K562 (cell line): ENCODE measurements around the gene RCOR1.

Source experiments
- BHLHE40 ChIP-seq: IDR thresholded peaks from 2 replicates; pipeline ENCODE4 v1.6.1; 2011; ENCODE audit warnings: low read length, improper control_type of control experiment
- CTCF ChIP-seq, 3 experiments: IDR thresholded peaks in 2 of 3; conservative IDR thresholded peaks in 1 of 3; 2 replicates each; pipeline ENCODE4 v1.5.1; 2011 to 2012; ENCODE audit warnings: low read length in 3 of 3, mild to moderate bottlenecking in 3 of 3, control low read depth in 2 of 3, improper control_type of control experiment in 1 of 3, inconsistent platforms in 1 of 3, low read depth in 1 of 3, mixed read lengths in 1 of 3, moderate library complexity in 1 of 3; ENCODE audit not compliant: insufficient read depth in 2 of 3
- EP300 ChIP-seq: IDR thresholded peaks from 2 replicates; pipeline ENCODE4 v1.6.1; 2012; ENCODE audit warnings: low read length, improper control_type of control experiment
- GATA2 ChIP-seq: sonication (generic); formaldehyde crosslinking; IDR thresholded peaks from 2 replicates; pipeline ENCODE4 v1.4.0; 2020; ENCODE audit warnings: mild to moderate bottlenecking, missing genetic modification reagents
- GTF2A2 ChIP-seq: IDR thresholded peaks from 2 replicates; pipeline ENCODE4 v1.6.1; 2016; ENCODE audit warnings: mild to moderate bottlenecking, missing genetic modification characterization, missing compliant biosample characterization
- HDAC2 ChIP-seq: fragments of 450-650 bp; IDR thresholded peaks from 2 replicates; pipeline ENCODE4 v1.6.1; 2016; ENCODE audit warnings: mild to moderate bottlenecking
- JUN ChIP-seq, 2 experiments: sonication (generic) in 1 of 2; formaldehyde crosslinking in 1 of 2; IDR thresholded peaks; 2 replicates each; pipeline versions ENCODE4 v1.6.1 to v1.8.0; 2012 to 2022; ENCODE audit warnings: borderline replicate concordance in 2 of 2, mild to moderate bottlenecking in 2 of 2, improper control_type of control experiment in 1 of 2, low read depth in 1 of 2, low read length in 1 of 2, missing genetic modification reagents in 1 of 2
- KAT2B ChIP-seq: IDR thresholded peaks from one replicate; pipeline ENCODE4 v1.6.1; 2012; ENCODE audit warnings: low read depth, mild to moderate bottlenecking, control low read depth, inconsistent platforms, low read length, moderate library complexity
- MAFK ChIP-seq: IDR thresholded peaks from 2 replicates; pipeline ENCODE4 v1.6.1; 2011; ENCODE audit warnings: low read length, improper control_type of control experiment
- NFIC ChIP-seq: fragments of 450-650 bp; IDR thresholded peaks from 2 replicates; pipeline ENCODE4 v1.6.1; 2017; ENCODE audit warnings: mild to moderate bottlenecking, inconsistent platforms
- RBM39 ChIP-seq: fragments of 200-400 bp; formaldehyde crosslinking; optimal IDR thresholded peaks from 2 replicates; pipeline ENCODE3; 2018; ENCODE audit warnings: low read depth, low read length
- TEAD4 ChIP-seq, 2 experiments: sonication (generic) in 1 of 2; formaldehyde crosslinking in 1 of 2; IDR thresholded peaks; 2 replicates each; pipeline versions ENCODE4 v1.6.1 to v1.8.0; 2012 to 2022; ENCODE audit warnings: borderline replicate concordance in 1 of 2, inconsistent platforms in 1 of 2, low read length in 1 of 2, mild to moderate bottlenecking in 1 of 2, missing genetic modification reagents in 1 of 2
- YBX1 ChIP-seq: fragments of 450-650 bp; IDR thresholded peaks from 2 replicates; pipeline ENCODE4 v1.7.1; 2016; ENCODE audit warnings: mild to moderate bottlenecking
- ZFP30 ChIP-seq: fragments of 250-450 bp; sonication (Bioruptor Pico); IDR thresholded peaks from 2 replicates; pipeline ENCODE4 v1.8.0; 2022; ENCODE audit warnings: moderate library complexity, mild to moderate bottlenecking, inconsistent platforms, borderline replicate concordance

DNA sequence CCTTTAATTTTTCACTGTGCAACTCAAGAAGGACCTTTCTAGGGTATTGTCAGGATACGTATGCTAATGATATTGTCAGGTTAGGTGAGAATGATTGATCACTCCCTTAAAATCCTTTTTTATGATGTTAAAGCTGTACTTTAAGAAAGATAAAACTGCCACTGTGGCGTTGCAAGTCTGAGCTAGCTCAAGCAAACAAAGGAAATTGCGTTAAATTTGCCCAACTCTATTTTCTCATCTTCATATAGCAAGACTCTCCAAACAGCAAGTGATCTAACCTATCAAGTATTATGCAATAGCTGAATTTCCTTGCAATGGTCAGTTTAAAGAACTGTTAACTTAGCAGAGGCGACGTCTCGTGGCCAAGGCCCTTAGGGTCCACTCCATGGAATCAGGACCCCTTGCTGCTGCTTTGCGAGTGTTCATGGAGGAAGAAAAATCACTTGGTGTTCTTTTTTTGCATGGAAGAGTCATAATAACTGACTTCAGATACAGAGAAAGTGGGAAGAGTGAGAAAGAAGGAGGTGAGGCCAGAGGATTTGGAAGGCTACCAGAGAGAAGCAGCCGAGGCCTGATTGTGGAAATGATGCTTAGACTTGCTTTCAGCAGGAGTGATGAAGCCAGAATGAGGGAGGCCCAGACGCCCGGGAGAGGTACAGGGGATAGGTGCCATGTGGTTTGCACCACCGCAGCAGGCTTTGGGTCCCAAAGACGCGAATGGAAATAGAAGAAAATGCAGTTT, 187.3 kb downstream of the RCOR1 start:
- no peak for TF ChIP-seq KAT2B
- TF ChIP-seq JUN (IDR thresholded peaks at IDR 0.05; ENCODE audit: borderline replicate concordance, low read depth, low read length): no peak
- TF ChIP-seq JUN (CRISPR knock-in tag; IDR thresholded peaks at IDR 0.05; ENCODE audit: borderline replicate concordance): no peak
- no peak for TF ChIP-seq ZFP30 (CRISPR knock-in tag)
- TF ChIP-seq TEAD4 (IDR thresholded peaks at IDR 0.05; ENCODE audit: low read length): no peak
- no peak for TF ChIP-seq TEAD4 (CRISPR knock-in tag; IDR thresholded peaks at IDR 0.05; ENCODE audit: borderline replicate concordance)
- no peak for TF ChIP-seq CTCF (IDR thresholded peaks at IDR 0.05 in 2 of 3, conservative IDR thresholded peaks at IDR 0.05 in 1 of 3; ENCODE audit: insufficient read depth in 2 of 3, low read depth in 1 of 3, low read length in 3 of 3)
- no peak for TF ChIP-seq BHLHE40
- TF ChIP-seq HDAC2: no peak
- no peak for TF ChIP-seq EP300
- TF ChIP-seq GTF2A2 (tag): no peak
- TF ChIP-seq NFIC: no peak
- TF ChIP-seq MAFK: no peak
- no peak for TF ChIP-seq YBX1
- no peak for TF ChIP-seq RBM39
- TF ChIP-seq GATA2 (CRISPR knock-in tag): no peak
